GM12874 (cell line): ENCODE measurements around the gene RAB21.

Experiments
- CTCF ChIP-seq: IDR thresholded peaks from 2 replicates; pipeline ENCODE4 v1.5.1; 2011; ENCODE audit warnings: low read depth, mild to moderate bottlenecking, control low read depth, low read length, moderate library complexity; ENCODE audit not compliant: insufficient read depth

The RAB21 gene

GRCh38 chr12:71800177-71800576 lies 45.5 kb downstream of the RAB21 start:
- TF ChIP-seq CTCF: no peak

GRCh38 chr12:71804505-71804904 lies 49.8 kb downstream of the RAB21 start:
- no peak for TF ChIP-seq CTCF

GRCh38 chr12:71810921-71811320 lies 56.3 kb downstream of the RAB21 start:
- TF ChIP-seq CTCF: no peak

- no peak for TF ChIP-seq CTCF
These were observed 74.2 kb downstream of the RAB21 start for GRCh38 chr12:71828813-71829212.

GRCh38 chr12:71837356-71837755 lies 82.7 kb downstream of the RAB21 start:
- TF ChIP-seq CTCF: no peak

- TF ChIP-seq CTCF: no peak
These were observed 83.6 kb downstream of the RAB21 start for GRCh38 chr12:71838231-71838630.

- TF ChIP-seq CTCF: no peak
These were observed 84.0 kb downstream of the RAB21 start for GRCh38 chr12:71838676-71839075.

- TF ChIP-seq CTCF: no peak
These were observed 85.7 kb downstream of the RAB21 start for GRCh38 chr12:71840231-71840847.
